Breast epithelium (tissue), 3 donors: ENCODE data around the gene ARHGAP26.

Experiments used
- CTCF ChIP-seq, 3 donors: fragments of 450-650 bp; IDR thresholded peaks; one replicate each; pipeline ENCODE4 v1.5.1; 2016 to 2017; ENCODE audit warnings: antibody characterized with exemption in 3 of 3, mild to moderate bottlenecking in 3 of 3, moderate library complexity in 3 of 3
- POLR2A ChIP-seq: fragments of 450-650 bp; IDR thresholded peaks from one replicate; pipeline ENCODE4 v1.6.1; 2016; ENCODE audit warnings: antibody characterized with exemption, mild to moderate bottlenecking, moderate library complexity
- POLR2AphosphoS5 ChIP-seq, 3 donors: sonication (generic); formaldehyde crosslinking; IDR thresholded peaks; one replicate each; pipeline ENCODE4 v1.6.1; 2017; ENCODE audit warnings: antibody characterized with exemption in 3 of 3

DNA sequence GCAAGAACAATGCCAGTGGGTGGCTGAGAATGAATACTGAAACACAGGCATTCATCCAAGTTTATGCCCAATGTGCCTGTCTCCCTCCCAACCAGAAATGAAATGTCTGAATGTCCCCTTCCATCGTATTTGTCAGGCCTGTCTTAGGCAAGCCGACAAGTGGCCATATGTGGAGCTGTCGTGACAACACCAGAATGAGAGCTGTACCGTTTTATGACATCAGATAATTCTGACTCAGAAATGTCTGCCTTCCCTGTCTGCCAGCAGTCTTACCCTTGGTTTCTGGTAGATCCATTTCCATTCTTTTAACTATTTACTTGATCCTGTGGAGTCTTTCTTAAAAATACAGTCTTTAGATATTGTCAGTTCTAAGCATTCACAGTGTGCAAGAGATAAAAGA, 421.5 kb downstream of the ARHGAP26 start:
- TF ChIP-seq CTCF (IDR thresholded peaks at IDR 0.05) (no peak), POLR2AphosphoS5 (IDR thresholded peaks at IDR 0.05) (no peak), POLR2A (no peak)
